Fibroblast of lung (primary cell): ENCODE measurements around the gene TMEM184A. TPM values are rescaled to one million over a fixed set of nuclear protein-coding genes. Genes with fewer than 3 reads are reported as not detected.

Source experiments
- DNase-seq, 2 donors: peaks; one replicate each; pipeline versions ENCODE4 v3.0.0 to v3.0.0-alpha.2; 2010; ENCODE audit warnings: low read depth in 2 of 2
- H2AFZ ChIP-seq: 2 replicates; pipeline ENCODE4 v1.5.1; 2012; ENCODE audit warnings: low read length, control low read depth, inconsistent platforms
- H3K27ac ChIP-seq: 2 replicates; pipeline ENCODE4 v1.5.1; 2011; ENCODE audit warnings: low read length, control low read depth; ENCODE audit not compliant: insufficient read depth
- H3K27me3 ChIP-seq: 2 replicates; pipeline ENCODE4 v1.5.1; 2011; ENCODE audit warnings: mild to moderate bottlenecking, low read length; ENCODE audit not compliant: control insufficient read depth, insufficient read depth
- H3K36me3 ChIP-seq: 2 replicates; pipeline ENCODE4 v1.5.1; 2011; ENCODE audit warnings: low read length; ENCODE audit not compliant: control insufficient read depth, insufficient read depth
- H3K4me1 ChIP-seq: 2 replicates; pipeline ENCODE4 v1.5.1; 2011; ENCODE audit warnings: low read length; ENCODE audit not compliant: control insufficient read depth, insufficient read depth; ENCODE audit errors: extremely low read depth
- H3K4me2 ChIP-seq: 2 replicates; pipeline ENCODE4 v1.5.1; 2011; ENCODE audit warnings: low read length, control low read depth; ENCODE audit not compliant: insufficient read depth; ENCODE audit errors: extremely low read depth
- H3K4me3 ChIP-seq, 4 experiments: fragments of 200-600 bp in 1 of 4; sonication (generic) in 1 of 4; replicated peaks in 1 of 4; 2 replicates each; pipeline ENCODE4 v1.5.1; 2011 to 2016; ENCODE audit warnings: low read length in 4 of 4, low read depth in 3 of 4, mild to moderate bottlenecking in 3 of 4, control low read depth in 2 of 4, inconsistent platforms in 1 of 4, mixed read lengths in 1 of 4; ENCODE audit not compliant: insufficient read depth in 1 of 4; ENCODE audit errors: control extremely low read depth in 1 of 4
- H3K79me2 ChIP-seq: 2 replicates; pipeline ENCODE4 v1.5.1; 2012; ENCODE audit warnings: mild to moderate bottlenecking, low read length, inconsistent platforms; ENCODE audit not compliant: control insufficient read depth, insufficient read depth
- H3K9ac ChIP-seq: 2 replicates; pipeline ENCODE4 v1.5.1; 2011; ENCODE audit warnings: mild to moderate bottlenecking, low read length, control low read depth; ENCODE audit not compliant: insufficient read depth
- H3K9me3 ChIP-seq: 2 replicates; pipeline ENCODE4 v1.5.1; 2012; ENCODE audit warnings: low read depth, low read length; ENCODE audit not compliant: control insufficient read depth, insufficient read depth
- H4K20me1 ChIP-seq: 2 replicates; pipeline ENCODE4 v1.5.1; 2011; ENCODE audit warnings: low read length; ENCODE audit not compliant: control insufficient read depth, insufficient read depth; ENCODE audit errors: extremely low read depth
- CTCF ChIP-seq, 2 donors: IDR thresholded peaks in 1 of 2; conservative IDR thresholded peaks in 1 of 2; 1 replicate in 1 of 2; 2 replicates in 1 of 2; pipeline ENCODE4 v1.5.1; 2011 to 2012; ENCODE audit warnings: low read length in 2 of 2, control low read depth in 1 of 2, inconsistent platforms in 1 of 2, low read depth in 1 of 2, mild to moderate bottlenecking in 1 of 2
- EZH2 ChIP-seq: IDR thresholded peaks from 2 replicates; pipeline ENCODE4 v1.5.1; 2012; ENCODE audit warnings: low read length, control low read depth, mild to moderate bottlenecking; ENCODE audit errors: missing control alignments
- polyA plus RNA-seq, 2 donors: library from polyadenylated mRNA; depleted of rRNA in 1 of 2; stranded (reverse) in 1 of 2; unstranded in 1 of 2; fragments of >200 nt; gene quantifications; 2 replicates each; pipeline ENCODE4 v1.2.1, GENCODE V29; 2011 to 2012; ENCODE audit warnings: missing spikeins in 1 of 2
- total RNA-seq: library from RNA; depleted of rRNA; stranded (reverse); fragments of >200 nt; gene quantifications from 2 replicates; pipeline ENCODE4 v1.2.1, GENCODE V29; 2014

Gene TMEM184A
- total and polyA plus RNA-seq, 2 donors (not counting 1 experiment from before 2014, with no cell fraction given) = under 0.01 to 0.05 TPM

- DNase-seq = no peak
- Histone ChIP-seq H3K27ac (no peak overlapping the region), H3K4me3 (no peak overlapping the region), H3K79me2 (no peaks in the 10 kb centered on the region), H3K4me2 (no peak overlapping the region), H3K36me3 (no peaks in the 10 kb centered on the region), H4K20me1 (no peaks in the 10 kb centered on the region), H3K4me1 (no peaks in the 10 kb centered on the region), H3K9me3 (no peaks in the 10 kb centered on the region), H3K27me3 (peaks cover 36% of the 10 kb centered on the region), H3K9ac (no peak overlapping the region), H2AFZ (no peak overlapping the region)
- TF ChIP-seq EZH2 = no peak
- no peak for TF ChIP-seq CTCF (conservative IDR thresholded peaks at IDR 0.05 in 1 of 2, IDR thresholded peaks at IDR 0.05 in 1 of 2; ENCODE audit: low read depth in 1 of 2, low read length in 2 of 2)
These were observed 36.4 kb upstream of the TMEM184A start for GRCh38 chr7:1592299-1592871.

- Histone ChIP-seq H3K9ac (no peak overlapping the region), H3K27me3 (peaks cover 41% of the 10 kb centered on the region)
These were observed 35.9 kb upstream of the TMEM184A start for GRCh38 chr7:1591876-1592275.

GRCh38 chr7:1591396-1591795 is 35.4 kb upstream of the TMEM184A start:
- Histone ChIP-seq H3K4me1 (no peaks in the 10 kb centered on the region), H2AFZ (no peak overlapping the region), H3K36me3 (no peaks in the 10 kb centered on the region), H3K79me2 (no peaks in the 10 kb centered on the region), H4K20me1 (no peaks in the 10 kb centered on the region), H3K27me3 (peaks cover 42% of the 10 kb centered on the region), H3K9me3 (no peaks in the 10 kb centered on the region), H3K27ac (no peak overlapping the region), H3K4me3 (no peak overlapping the region), H3K9ac (no peak overlapping the region), H3K4me2 (no peak overlapping the region)
- TF ChIP-seq CTCF (conservative IDR thresholded peaks at IDR 0.05 in 1 of 2, IDR thresholded peaks at IDR 0.05 in 1 of 2; ENCODE audit: low read depth in 1 of 2, low read length in 2 of 2) = no peak
- TF ChIP-seq EZH2 = no peak
- DNase-seq = no peak

More at GRCh38 chr7:1591876-1592275, 35.9 kb upstream of the TMEM184A start:
- no peak for TF ChIP-seq CTCF (conservative IDR thresholded peaks at IDR 0.05 in 1 of 2, IDR thresholded peaks at IDR 0.05 in 1 of 2; ENCODE audit: low read depth in 1 of 2, low read length in 2 of 2)
- peak; percentile 77 for TF ChIP-seq EZH2
- DNase-seq = no peak
- Histone ChIP-seq H4K20me1 (no peaks in the 10 kb centered on the region), H3K27ac (no peak overlapping the region), H2AFZ (no peak overlapping the region), H3K4me1 (no peaks in the 10 kb centered on the region), H3K79me2 (no peaks in the 10 kb centered on the region), H3K4me3 (no peak overlapping the region), H3K9me3 (no peaks in the 10 kb centered on the region), H3K4me2 (no peak overlapping the region), H3K36me3 (no peaks in the 10 kb centered on the region)
